GM12878 (cell line): Measurements from ENCODE around the gene ARID5B. TPM values are rescaled to one million over a fixed set of nuclear protein-coding genes. Genes with fewer than 3 reads are reported as not detected.

Experiments
- ATAC-seq: fragments of 200-7000 bp; cut with Tn5 transposase; 3 replicates; pipeline ENCODE4 v1.9.1; 2020; ENCODE audit warnings: mild to moderate bottlenecking, moderate library complexity
- BruUV-seq: library from RNA; stranded (reverse); fragments of 400-500 nt; replicated peaks from 2 replicates; lab custom pipeline; 2021; lab: Mats Ljungman, UMichigan
- CTCF ChIA-PET: fragments of 300-600 bp; sonication (Branson Sonifier 250); formaldehyde crosslinking; extraction: SDS; loops from one replicate; lab custom pipeline; 2021; ENCODE audit warnings: inconsistent platforms; lab: Yijun Ruan, JAX
- POLR2A ChIA-PET: fragments of 350-600 bp; formaldehyde crosslinking; extraction: SDS; loops from one replicate; lab custom pipeline; 2021; ENCODE audit warnings: inconsistent platforms; lab: Charles Lee
- RAD21 ChIA-PET: fragments of 300-600 bp; sonication (Branson Sonifier 250); formaldehyde crosslinking; loops from one replicate; lab custom pipeline; 2023; ENCODE audit warnings: antibody characterized with exemption; ENCODE audit not compliant: unreplicated experiment; lab: Charles Lee
- SMC1A ChIA-PET: fragments of 300-600 bp; sonication (Branson Sonifier 250); formaldehyde crosslinking; loops from one replicate; lab custom pipeline; 2023; ENCODE audit not compliant: unreplicated experiment, uncharacterized antibody; lab: Charles Lee
- DNase-seq: peaks from one replicate; pipeline ENCODE4 v3.0.0-alpha.2; 2011; ENCODE audit warnings: low read depth, low spot score
- FAIRE-seq: peaks from 3 replicates; lab custom pipeline; 2011; peaks lifted over from hg19 to GRCh38; lab: Jason Lieb, UNC
- H2AFZ ChIP-seq: 2 replicates; pipeline ENCODE4 v1.6.0; 2011; ENCODE audit warnings: low read depth, low read length, control low read depth; ENCODE audit not compliant: control insufficient read depth
- H3K27ac ChIP-seq: 2 replicates; pipeline ENCODE4 v1.5.1; 2011; ENCODE audit warnings: control low read depth; ENCODE audit not compliant: control insufficient read depth, insufficient read depth
- H3K27me3 ChIP-seq, 2 experiments: replicated peaks in 1 of 2; 2 replicates each; pipeline versions ENCODE4 v1.6.0 to v1.6.1; 2011; ENCODE audit warnings: low read length in 1 of 2; ENCODE audit not compliant: control insufficient read depth in 2 of 2, insufficient read depth in 2 of 2
- H3K36me3 ChIP-seq, 2 experiments: 2 replicates each; pipeline ENCODE4 v1.5.1; 2011; ENCODE audit warnings: low read length in 1 of 2; ENCODE audit not compliant: control insufficient read depth in 2 of 2, insufficient read depth in 2 of 2
- H3K4me1 ChIP-seq: 2 replicates; pipeline ENCODE4 v1.6.1; 2011; ENCODE audit warnings: mild to moderate bottlenecking, low read length, moderate library complexity, mixed read lengths; ENCODE audit not compliant: control insufficient read depth, insufficient read depth
- H3K4me2 ChIP-seq: 2 replicates; pipeline ENCODE4 v1.6.0; 2011; ENCODE audit warnings: control low read depth; ENCODE audit not compliant: control insufficient read depth, insufficient read depth
- H3K4me3 ChIP-seq: fragments of 200-600 bp; sonication (generic); 2 replicates; pipeline ENCODE4 v1.5.1; 2016
- H3K79me2 ChIP-seq: 2 replicates; pipeline ENCODE4 v1.6.0; 2011; ENCODE audit warnings: low read length; ENCODE audit not compliant: control insufficient read depth, insufficient read depth
- H3K9ac ChIP-seq: 2 replicates; pipeline ENCODE4 v1.8.0; 2011; ENCODE audit warnings: low read length, control low read depth, mixed read lengths; ENCODE audit not compliant: control insufficient read depth, insufficient read depth
- H3K9me3 ChIP-seq: replicated peaks from 3 replicates; pipeline ENCODE4 v1.5.1; 2011; ENCODE audit warnings: mild to moderate bottlenecking, low read length; ENCODE audit not compliant: control insufficient read depth, insufficient read depth
- H4K20me1 ChIP-seq: 2 replicates; pipeline ENCODE4 v1.6.0; 2011; ENCODE audit not compliant: control insufficient read depth, insufficient read depth
- BHLHE40 ChIP-seq, 2 experiments: fragments of 450-650 bp in 1 of 2; IDR thresholded peaks; 2 replicates each; pipeline ENCODE4 v1.6.1; 2011 to 2017; ENCODE audit warnings: low read depth in 2 of 2, borderline replicate concordance in 1 of 2, improper control_type of control experiment in 1 of 2, low read length in 1 of 2, mild to moderate bottlenecking in 1 of 2
- CTCF ChIP-seq, 3 experiments: IDR thresholded peaks in 2 of 3; conservative IDR thresholded peaks in 1 of 3; 2 replicates each; pipeline ENCODE4 v1.5.1; 2011; ENCODE audit warnings: low read depth in 3 of 3, low read length in 3 of 3, mild to moderate bottlenecking in 3 of 3, control low read depth in 2 of 3, moderate library complexity in 2 of 3, inconsistent platforms in 1 of 3, mixed read lengths in 1 of 3; ENCODE audit not compliant: control insufficient read depth in 2 of 3, insufficient read depth in 1 of 3; ENCODE audit errors: extremely low read depth in 1 of 3
- MLLT1 ChIP-seq: fragments of 450-650 bp; IDR thresholded peaks from 2 replicates; pipeline ENCODE4 v1.6.1; 2016; ENCODE audit warnings: mild to moderate bottlenecking
- NFXL1 ChIP-seq: fragments of 450-650 bp; IDR thresholded peaks from 2 replicates; pipeline ENCODE4 v1.6.1; 2017; ENCODE audit warnings: antibody characterized with exemption, mild to moderate bottlenecking, borderline replicate concordance
- SUPT20H ChIP-seq: IDR thresholded peaks from 2 replicates; pipeline ENCODE4 v1.6.1; 2011; ENCODE audit warnings: low read depth, mild to moderate bottlenecking, low read length, moderate library complexity, borderline replicate concordance; ENCODE audit not compliant: control insufficient read depth
- YBX1 ChIP-seq: fragments of 450-650 bp; IDR thresholded peaks from 2 replicates; pipeline ENCODE4 v1.6.1; 2016; ENCODE audit warnings: antibody characterized with exemption
- ZNF24 ChIP-seq: fragments of 450-650 bp; IDR thresholded peaks from 2 replicates; pipeline ENCODE4 v1.6.1; 2017; ENCODE audit warnings: antibody characterized with exemption, mild to moderate bottlenecking
- WGBS: methylation state at CpG from one replicate; pipeline ENCODE4 v1.1.6; 2016; ENCODE audit warnings: low lambda C conversion rate; ENCODE audit not compliant: insufficient replicate concordance, insufficient coverage; ENCODE audit errors: missing lambda C conversion rate; 5-methylcytosine and 5-hydroxymethylcytosine counted together
- in situ Hi-C: fragments of 300-500 bp; cut with MboI; formaldehyde crosslinking; loops from 9 replicates; pipeline ENCODE4 v1.14.3; 2018; ENCODE audit warnings: mixed read lengths
- intact Hi-C: fragments of 100-400 bp; cut with micrococcal nuclease; formaldehyde crosslinking; loops from one replicate; pipeline ENCODE4 v1.14.2; 2022; ENCODE audit not compliant: unreplicated experiment
- polyA plus RNA-seq, 11 experiments: library from polyadenylated mRNA; depleted of rRNA in 4 of 11; unstranded in 6 of 11; stranded (reverse) in 5 of 11; fragments of >200 nt; fragmentation: Nextera tagmentation in 4 of 11; fragmentation: Illumina TruSeq in 1 of 11; extraction: Ambion mirVana in 4 of 11; extraction: Trizol in 1 of 11; gene quantifications; 1 replicate in 1 of 11; 2 replicates in 10 of 11; pipeline versions ENCODE4 v1.2.1 to v1.2.3, GENCODE V29; 2011 to 2016; ENCODE audit warnings: inconsistent platforms in 2 of 11, missing spikeins in 2 of 11, low read depth in 1 of 11
- total RNA-seq, 4 experiments: library from RNA; depleted of rRNA in 3 of 4; stranded (reverse); fragments of >200 nt in 3 of 4; fragmentation: Illumina TruSeq in 1 of 4; extraction: Trizol in 1 of 4; gene quantifications; 2 replicates each; pipeline versions ENCODE4 v1.2.1 to v1.2.3, GENCODE V29; 2013 to 2021

Gene ARID5B
- total and polyA plus RNA-seq, 10 of the 15 experiments (the other 5 are each of a cell fraction or from before 2014, with no cell fraction given) = 2.7 to 8.5 (median 6.1) TPM

- RAD21 ChIA-PET = no interaction called here
- H3K36me3 ChIP-seq = peaks cover 0 to 2% of the 10 kb centered on the region in 2 experiments; a peak in 3 of 4 replicates
- H3K79me2 ChIP-seq = peaks cover 19% of the 10 kb centered on the region
- POLR2A ChIA-PET = no interaction called here
- ATAC-seq = no peak
- H4K20me1 ChIP-seq = no peaks in the 10 kb centered on the region
- no TSS peak for BruUV-seq
- no peaks in the 10 kb centered on the region for H3K9me3 ChIP-seq
- CTCF ChIA-PET = no interaction called here
- no peak for DNase-seq
- H3K4me2 ChIP-seq = no peak overlapping the region
- no peaks in the 10 kb centered on the region for H3K27me3 ChIP-seq
- H3K9ac ChIP-seq = no peak overlapping the region
- in situ Hi-C loops = no loop called here
- H2AFZ ChIP-seq = no peak overlapping the region
- SMC1A ChIA-PET = interaction anchor here (0.6 to 1.3 kb wide), 2 partner anchors 49 to 65 kb away, joined by 3 read pairs; no protein-coding TSS in a partner anchor
- no peak overlapping the region for H3K27ac ChIP-seq
- H3K4me1 ChIP-seq = peaks cover 11% of the 10 kb centered on the region; the same call in 1 of the 2 replicates
- FAIRE-seq = no peak
- no peak overlapping the region for H3K4me3 ChIP-seq
- WGBS = 94% methylated on average over 2 of the region's 2 CpGs
- TF ChIP-seq ZNF24 = peak; percentile 85
- TF ChIP-seq YBX1 = no peak
- no peak for TF ChIP-seq CTCF (IDR thresholded peaks at IDR 0.05 in 2 of 3, conservative IDR thresholded peaks at IDR 0.05 in 1 of 3; ENCODE audit: control insufficient read depth in 2 of 3, extremely low read depth in 1 of 3, insufficient read depth in 1 of 3, low read depth in 3 of 3, low read length in 3 of 3)
- TF ChIP-seq BHLHE40 (IDR thresholded peaks at IDR 0.05; ENCODE audit: borderline replicate concordance in 1 of 2, low read depth in 2 of 2, low read length in 1 of 2) = no peak
- TF ChIP-seq NFXL1 = no peak
- TF ChIP-seq SUPT20H = no peak
- TF ChIP-seq MLLT1 = no peak
- TF ChIP-seq, all 136 proteins: peak for 1
- intact Hi-C loops = no loop called here
Measured at GRCh38 chr10:62007145-62007544, 105.6 kb downstream of the ARID5B start.
